Measurements from ENCODE around the gene TSHZ2.

Gene TSHZ2, protein sequence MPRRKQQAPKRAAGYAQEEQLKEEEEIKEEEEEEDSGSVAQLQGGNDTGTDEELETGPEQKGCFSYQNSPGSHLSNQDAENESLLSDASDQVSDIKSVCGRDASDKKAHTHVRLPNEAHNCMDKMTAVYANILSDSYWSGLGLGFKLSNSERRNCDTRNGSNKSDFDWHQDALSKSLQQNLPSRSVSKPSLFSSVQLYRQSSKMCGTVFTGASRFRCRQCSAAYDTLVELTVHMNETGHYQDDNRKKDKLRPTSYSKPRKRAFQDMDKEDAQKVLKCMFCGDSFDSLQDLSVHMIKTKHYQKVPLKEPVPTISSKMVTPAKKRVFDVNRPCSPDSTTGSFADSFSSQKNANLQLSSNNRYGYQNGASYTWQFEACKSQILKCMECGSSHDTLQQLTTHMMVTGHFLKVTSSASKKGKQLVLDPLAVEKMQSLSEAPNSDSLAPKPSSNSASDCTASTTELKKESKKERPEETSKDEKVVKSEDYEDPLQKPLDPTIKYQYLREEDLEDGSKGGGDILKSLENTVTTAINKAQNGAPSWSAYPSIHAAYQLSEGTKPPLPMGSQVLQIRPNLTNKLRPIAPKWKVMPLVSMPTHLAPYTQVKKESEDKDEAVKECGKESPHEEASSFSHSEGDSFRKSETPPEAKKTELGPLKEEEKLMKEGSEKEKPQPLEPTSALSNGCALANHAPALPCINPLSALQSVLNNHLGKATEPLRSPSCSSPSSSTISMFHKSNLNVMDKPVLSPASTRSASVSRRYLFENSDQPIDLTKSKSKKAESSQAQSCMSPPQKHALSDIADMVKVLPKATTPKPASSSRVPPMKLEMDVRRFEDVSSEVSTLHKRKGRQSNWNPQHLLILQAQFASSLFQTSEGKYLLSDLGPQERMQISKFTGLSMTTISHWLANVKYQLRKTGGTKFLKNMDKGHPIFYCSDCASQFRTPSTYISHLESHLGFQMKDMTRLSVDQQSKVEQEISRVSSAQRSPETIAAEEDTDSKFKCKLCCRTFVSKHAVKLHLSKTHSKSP (N-terminal part only)

DNA sequence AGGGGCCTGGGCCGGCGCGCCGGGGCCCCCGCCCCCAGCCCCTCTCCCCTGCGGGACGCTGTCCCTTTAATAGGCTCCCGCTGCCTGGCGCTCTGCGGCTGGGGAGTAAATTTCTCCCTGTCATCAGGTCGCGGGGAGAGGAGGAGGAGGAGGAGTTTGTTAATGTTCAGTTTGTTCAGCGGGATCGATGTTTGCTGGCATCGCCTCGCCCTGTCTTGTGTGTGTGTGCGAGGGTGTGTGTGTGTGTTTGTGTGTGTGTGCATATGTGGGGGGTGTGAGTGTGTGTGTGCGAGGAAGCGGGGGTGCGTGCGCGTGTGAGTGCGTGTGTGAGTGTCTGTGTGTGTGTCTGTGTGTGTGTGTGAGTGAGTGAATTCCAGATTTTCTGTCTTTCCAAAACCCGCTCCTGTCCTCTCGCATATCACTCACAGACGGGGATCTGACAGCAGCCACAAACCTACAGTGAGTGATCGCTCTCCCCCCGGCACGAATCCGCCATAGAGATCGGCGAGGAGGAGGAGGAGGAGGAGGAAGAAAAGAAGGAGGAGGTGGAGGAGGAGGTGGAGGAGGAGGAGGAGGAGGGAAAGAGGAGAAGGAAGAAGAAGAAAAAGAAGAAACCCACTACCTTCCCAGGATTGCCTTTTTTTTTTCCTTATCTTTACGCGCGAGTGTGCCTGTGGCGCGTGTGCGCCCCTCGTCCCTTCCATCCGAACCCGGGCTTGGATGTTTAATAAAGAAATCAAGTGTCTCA, at the start of gene TSHZ2:
Gene TSHZ2 (plus strand): TSS at position 169 of the 748 bp plus-strand sequence. CDS start 936 bp downstream, outside the sequence.
- DNase-seq (ENCODE audit: low spot score), result peak; percentile 57

GRCh38 chr20:52922436-52922835, 49.7 kb upstream of the TSHZ2 start:
- peak; percentile 27 for DNase-seq (ENCODE audit: low spot score)

GRCh38 chr20:52923123-52923937, 48.8 kb upstream of the TSHZ2 start:
- peak; percentile 92 for DNase-seq (ENCODE audit: low spot score)

GRCh38 chr20:52924411-52925271, 47.5 kb upstream of the TSHZ2 start:
- DNase-seq (ENCODE audit: low spot score), result no peak

DNA sequence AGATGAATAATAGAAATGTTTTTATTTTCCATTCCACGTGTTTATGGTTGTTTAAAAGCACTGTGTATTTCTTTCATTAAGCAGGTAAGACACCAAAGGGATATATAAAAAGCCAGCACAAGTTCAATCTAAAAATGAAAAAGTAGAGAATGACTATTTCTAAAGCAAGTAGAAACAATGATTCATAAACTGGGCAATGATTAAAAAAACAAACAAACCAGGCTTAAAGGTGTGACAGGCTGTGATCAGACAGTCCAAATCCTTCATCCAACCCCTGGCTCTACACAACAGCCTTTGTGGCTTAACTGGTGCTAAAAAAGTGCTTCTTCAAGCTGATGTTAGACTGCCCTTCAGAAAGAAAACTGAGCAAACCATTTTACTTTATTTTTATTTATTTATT, 45.7 kb upstream of the TSHZ2 start:
- peak; percentile 36 for DNase-seq (ENCODE audit: low spot score)

DNA sequence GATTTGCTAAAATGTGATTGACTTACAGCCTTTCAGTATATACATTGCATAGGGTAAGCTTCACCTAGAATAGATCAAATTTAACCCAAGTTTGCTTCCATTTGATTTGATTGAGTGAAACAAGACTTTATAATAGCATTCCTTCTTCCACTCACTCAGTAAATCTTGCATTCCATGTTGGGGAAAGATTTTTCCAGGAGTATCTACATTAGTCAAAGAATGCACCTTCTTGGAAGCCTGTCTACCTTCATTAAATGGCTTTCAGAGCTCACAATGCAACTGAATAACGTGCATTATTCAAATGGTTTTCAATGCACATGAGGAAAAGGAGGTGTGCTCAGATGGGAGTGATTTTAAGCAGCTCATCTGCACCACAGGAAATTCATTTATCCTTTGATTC, 38.3 kb upstream of the TSHZ2 start:
- DNase-seq (ENCODE audit: low spot score), result no peak

DNA sequence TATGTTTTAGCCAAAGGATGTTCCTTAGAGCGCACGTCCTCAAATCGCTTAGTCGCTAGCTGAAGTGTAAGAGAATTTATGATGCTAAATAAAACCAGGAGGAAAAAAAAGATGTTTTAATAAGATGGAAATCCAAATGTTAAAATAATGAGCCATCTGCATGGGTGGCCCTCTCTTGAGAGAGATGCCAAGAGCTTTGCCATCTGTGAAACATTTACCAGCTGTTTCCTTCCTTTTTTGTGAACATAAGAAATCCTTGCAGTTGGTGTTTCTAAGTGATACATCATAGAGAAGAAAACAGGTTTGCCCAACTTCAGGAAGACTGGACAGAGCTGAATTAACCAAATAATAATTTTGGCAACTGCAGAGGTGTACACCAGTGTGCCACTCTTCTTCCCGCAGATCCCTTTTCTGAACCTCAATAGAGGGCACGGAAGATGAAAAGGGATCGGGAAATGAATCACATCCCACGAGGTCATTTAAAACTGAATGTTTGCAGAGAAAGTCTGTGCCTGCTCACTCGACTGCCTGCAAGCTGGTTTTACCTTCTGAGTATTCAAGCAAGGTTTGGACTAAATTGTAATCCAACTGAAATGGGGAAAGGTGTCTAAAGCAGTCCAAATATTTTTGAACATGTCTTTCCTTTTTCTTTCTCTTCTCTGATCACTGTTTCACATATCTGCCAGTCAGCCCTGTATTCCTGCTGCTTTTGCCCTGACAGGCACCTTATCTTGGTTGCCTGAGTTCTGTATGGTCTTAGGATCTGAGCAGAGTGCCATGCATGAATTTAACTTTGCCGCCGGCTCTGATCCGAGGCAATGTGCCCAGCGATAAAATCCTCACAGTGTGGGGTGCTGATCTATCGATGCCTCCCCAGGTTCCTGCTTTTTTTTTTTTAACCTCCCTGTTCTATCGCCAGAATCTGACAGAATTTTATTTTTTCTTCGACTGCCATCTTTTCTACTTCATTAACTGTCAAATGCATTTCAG, 35.5 kb upstream of the TSHZ2 start:
- peak; percentile 42 for DNase-seq (ENCODE audit: low spot score)

DNA sequence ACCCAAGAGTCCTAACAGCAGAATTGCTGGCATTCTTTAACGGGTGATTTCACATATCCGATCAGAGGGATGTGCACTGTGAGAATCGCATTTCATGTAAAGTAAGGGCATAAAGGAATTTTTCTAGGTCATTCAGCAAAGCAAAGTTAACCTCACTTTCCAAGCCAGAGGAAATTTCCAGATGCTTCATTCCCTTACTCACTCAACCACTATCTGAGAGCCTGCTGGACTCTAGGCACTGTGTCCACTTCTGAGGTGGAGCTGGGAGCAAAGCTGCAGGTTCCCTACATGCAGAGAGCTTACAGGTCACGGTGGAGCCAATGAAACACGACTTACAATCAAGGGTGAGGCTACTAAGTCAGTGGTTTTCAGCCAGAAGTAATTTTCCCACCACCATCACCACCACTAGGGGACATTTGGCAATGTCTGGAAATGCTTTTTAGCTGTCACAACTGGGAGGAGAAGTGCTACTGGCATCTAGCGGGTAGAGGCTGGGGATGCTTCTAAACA, 34.5 kb upstream of the TSHZ2 start:
- DNase-seq (ENCODE audit: low spot score), result peak; percentile 88

DNA sequence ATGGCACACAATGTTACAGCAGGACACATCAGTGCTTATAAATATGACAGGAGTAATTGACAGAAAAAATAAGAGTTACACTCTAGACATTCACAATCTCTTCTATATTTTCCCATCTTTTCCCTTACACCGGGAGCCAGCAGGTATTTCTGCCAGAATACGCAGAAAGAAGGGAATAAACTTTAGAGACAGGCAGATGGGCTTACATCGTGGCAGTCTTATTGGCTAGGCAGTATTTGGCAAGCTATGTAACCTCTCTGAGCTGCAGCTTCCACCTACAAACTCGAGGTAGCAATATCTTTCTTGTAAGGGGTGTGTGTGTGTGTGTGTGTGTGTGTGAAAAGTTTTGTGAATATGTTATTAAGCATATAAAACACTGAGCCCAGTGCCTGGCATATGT, 33.0 kb upstream of the TSHZ2 start:
- DNase-seq (ENCODE audit: low spot score), result no peak

GRCh38 chr20:52941808-52942207, 30.4 kb upstream of the TSHZ2 start:
- no peak for DNase-seq (ENCODE audit: low spot score)

DNA sequence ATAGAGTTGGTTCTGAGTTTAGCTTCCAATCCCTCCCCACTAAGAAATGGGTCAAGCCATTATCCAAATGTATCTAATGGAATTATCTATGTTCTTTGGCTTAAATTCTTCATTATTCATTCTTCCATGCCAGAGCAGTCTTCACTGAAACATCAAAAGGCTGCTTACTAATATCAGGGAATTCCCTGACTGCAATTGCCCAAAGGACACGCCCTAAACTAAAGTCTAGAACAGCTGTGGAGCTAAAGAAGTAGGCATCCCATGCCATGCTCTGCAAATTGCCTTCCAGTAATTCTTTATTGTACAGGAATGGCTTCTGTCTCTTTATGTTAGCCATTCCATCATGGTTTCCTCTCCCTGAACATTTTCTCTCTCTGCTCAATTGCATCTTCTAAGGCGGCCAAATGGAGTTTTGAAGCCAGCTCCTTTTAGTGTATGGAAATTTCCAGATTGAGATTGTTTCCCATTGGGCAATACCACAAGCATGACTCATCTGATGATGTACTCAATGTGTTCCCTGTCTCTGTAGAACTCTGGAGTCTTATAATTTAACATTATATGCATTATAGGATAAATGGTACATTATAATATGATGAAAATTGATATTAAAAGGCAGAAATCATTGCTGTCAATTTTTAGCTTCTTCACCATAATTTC, 28.8 kb upstream of the TSHZ2 start:
- DNase-seq (ENCODE audit: low spot score), result peak; percentile 67

GRCh38 chr20:52945268-52945667, 26.9 kb upstream of the TSHZ2 start:
- DNase-seq (ENCODE audit: low spot score), result no peak

DNA sequence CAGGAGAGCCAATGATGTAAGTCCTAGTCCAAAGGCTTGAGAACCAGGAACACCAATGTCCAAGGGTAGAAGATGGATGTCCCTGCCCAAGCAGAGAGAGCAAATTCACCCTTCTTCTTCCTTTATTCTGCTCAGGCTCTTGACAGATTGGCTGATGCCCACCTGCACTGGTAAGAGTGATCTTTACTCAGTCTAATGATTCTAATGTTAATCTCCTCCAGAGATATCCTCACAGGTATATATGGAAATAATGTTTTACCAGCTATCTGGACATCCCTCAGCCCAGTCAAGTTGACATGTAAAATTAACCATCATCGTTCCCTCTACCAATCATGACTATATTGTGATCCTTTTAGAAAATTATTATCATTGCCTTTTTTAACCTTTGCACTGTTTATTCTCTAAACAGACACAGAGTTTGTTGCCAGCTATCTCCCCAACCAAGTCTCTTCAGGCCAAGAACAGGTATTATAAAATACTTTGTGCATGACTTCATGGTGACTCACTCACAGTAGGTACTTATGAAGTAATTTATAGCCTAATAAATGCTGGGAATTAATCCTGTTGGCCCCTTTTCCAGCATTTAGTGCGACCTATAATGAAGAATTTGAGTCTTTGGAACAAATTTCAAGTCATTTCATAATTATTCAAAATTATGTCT, 26.2 kb upstream of the TSHZ2 start:
- peak; percentile 75 for DNase-seq (ENCODE audit: low spot score)

DNA sequence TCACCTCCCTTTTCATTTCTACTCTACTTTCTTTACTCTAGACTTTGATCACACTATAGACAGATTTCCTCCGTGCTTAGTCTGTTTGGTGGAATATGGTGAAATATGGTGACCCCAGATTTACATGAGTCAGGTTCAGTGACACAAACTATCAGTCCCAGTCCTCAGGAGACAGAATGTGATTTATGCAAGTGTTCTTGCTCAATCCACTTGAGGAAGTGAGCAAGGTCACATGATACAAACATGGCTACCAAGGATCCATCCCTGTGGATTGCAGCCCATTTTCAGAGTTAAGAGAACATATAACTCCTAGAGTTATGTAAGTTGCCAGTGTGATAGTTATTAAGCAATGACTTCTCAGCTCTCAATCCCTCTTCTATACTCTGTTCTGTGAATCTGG, 23.7 kb upstream of the TSHZ2 start:
- no peak for DNase-seq (ENCODE audit: low spot score)

GRCh38 chr20:52953020-52953419, 19.1 kb upstream of the TSHZ2 start:
- DNase-seq (ENCODE audit: low spot score), result no peak

GRCh38 chr20:52954849-52955248, 17.3 kb upstream of the TSHZ2 start:
- no peak for DNase-seq (ENCODE audit: low spot score)

DNA sequence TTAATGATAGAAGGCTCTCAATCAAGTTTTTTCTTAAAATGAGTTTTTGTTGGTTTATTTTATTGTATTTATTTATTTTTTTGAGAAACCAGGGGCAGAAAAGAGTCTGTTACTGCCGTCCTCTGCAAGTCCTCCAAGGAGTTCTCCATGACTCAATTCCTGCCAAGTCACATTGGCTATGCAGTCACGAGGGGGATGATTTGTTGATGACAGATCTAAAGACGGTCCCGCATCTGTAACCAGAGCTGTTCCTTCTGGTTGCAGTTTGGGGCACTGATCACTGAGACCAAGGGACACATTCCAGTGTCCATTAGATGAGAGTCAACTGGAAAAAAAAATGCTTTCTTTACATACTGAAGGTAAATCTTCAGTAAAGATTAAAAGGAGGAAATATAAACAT, 13.9 kb upstream of the TSHZ2 start:
- DNase-seq (ENCODE audit: low spot score), result peak; percentile 56

DNA sequence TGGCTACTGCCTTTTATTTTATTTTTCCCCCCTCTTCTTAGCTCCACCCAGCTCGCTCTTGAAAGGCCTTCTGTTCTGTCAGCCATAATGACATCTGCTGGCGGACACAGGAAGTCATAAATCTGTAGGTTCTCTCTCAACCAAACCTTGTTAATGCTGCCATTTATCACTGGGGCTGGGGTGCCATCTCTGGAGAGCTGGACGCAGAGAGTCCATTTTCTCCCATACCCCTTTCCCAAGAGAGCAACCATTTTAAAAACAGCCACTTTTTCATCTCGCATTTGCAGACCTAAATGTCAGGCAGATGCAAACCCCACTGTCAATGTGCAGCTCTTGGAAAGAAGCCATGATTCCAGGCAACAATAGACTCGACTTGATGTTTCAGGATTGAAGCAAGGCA, 13.0 kb upstream of the TSHZ2 start:
- no peak for DNase-seq (ENCODE audit: low spot score)

Data from kidney tubule cell (primary cell).